ENCODE measurements around the gene LMNB1.

DNA sequence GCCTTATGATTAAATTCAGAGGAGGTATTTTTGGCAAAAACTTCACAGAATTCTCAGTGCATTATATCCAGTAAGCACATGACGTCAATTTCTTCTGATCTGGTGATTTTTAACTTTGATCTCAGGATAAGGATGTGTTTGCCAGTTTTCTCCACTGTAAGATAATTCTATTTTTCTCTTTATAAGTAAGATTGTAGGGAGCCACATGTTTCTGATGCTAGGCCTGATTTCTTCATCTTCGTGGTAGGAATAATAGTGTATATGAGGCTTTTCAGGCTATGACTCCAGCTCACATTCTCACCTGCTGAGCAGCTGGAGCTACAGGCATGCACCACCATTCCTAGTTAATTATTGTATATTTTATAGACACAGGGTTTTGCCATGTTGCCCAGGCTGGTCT is 32.1 kb upstream of the LMNB1 start:
- TF ChIP-seq, protein P1, sequence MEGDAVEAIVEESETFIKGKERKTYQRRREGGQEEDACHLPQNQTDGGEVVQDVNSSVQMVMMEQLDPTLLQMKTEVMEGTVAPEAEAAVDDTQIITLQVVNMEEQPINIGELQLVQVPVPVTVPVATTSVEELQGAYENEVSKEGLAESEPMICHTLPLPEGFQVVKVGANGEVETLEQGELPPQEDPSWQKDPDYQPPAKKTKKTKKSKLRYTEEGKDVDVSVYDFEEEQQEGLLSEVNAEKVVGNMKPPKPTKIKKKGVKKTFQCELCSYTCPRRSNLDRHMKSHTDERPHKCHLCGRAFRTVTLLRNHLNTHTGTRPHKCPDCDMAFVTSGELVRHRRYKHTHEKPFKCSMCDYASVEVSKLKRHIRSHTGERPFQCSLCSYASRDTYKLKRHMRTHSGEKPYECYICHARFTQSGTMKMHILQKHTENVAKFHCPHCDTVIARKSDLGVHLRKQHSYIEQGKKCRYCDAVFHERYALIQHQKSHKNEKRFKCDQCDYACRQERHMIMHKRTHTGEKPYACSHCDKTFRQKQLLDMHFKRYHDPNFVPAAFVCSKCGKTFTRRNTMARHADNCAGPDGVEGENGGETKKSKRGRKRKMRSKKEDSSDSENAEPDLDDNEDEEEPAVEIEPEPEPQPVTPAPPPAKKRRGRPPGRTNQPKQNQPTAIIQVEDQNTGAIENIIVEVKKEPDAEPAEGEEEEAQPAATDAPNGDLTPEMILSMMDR (IDR thresholded peaks at IDR 0.05): no peak
- TF ChIP-seq POLR2AphosphoS5 (IDR thresholded peaks at IDR 0.05) (no peak), POLR2A (IDR thresholded peaks at IDR 0.05) (no peak)
